HG02798 (cell line): Measurements from ENCODE around the gene PRSS56.

Experiments used
- ATAC-seq: cut with Tn5 transposase; IDR thresholded peaks from one replicate; pipeline ENCODE4 v1.9.1; 2021; ENCODE audit warnings: mild to moderate bottlenecking; ENCODE audit not compliant: unreplicated experiment, poor library complexity

The PRSS56 gene

DNA sequence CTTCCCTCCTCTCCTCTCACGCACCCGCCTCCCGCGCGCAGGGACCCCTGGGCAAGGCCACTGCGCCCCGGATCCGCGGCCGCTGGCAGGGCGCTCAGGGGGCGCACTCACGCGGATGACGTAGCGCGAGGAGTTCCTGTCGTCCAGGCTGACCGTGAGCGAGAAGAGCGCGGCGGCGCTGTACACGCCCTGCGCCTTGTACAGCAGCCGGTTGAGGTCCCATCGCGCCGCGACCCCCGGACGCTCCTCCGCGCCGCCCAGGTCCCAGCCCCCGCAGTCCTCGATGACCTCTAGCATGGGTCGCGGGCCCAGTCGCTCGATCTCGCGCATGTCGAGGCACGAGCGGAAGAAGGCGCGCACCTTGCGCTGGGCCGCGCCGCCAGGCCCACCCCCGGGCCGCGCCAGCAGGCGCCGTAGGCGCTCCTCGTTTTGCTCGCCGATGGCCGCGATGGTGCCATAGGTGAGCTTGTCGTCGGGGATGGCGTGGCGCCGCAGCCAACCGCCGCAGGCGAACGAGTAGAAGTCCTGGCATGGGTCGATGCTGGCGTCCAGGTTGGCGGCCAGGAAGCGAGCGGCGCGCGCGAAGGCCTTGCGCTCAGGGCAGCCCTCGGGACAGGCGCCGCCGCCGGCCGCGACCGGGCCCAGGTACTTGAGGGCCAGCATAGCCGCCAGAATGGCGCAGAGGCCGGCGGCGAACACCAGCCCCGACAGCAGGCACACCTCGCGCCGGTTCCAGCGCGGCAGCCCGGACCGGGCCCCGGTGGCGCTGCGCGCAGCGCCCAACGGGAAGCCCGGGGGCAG is 34.2 kb upstream of the PRSS56 start:
- ATAC-seq, result no peak

DNA sequence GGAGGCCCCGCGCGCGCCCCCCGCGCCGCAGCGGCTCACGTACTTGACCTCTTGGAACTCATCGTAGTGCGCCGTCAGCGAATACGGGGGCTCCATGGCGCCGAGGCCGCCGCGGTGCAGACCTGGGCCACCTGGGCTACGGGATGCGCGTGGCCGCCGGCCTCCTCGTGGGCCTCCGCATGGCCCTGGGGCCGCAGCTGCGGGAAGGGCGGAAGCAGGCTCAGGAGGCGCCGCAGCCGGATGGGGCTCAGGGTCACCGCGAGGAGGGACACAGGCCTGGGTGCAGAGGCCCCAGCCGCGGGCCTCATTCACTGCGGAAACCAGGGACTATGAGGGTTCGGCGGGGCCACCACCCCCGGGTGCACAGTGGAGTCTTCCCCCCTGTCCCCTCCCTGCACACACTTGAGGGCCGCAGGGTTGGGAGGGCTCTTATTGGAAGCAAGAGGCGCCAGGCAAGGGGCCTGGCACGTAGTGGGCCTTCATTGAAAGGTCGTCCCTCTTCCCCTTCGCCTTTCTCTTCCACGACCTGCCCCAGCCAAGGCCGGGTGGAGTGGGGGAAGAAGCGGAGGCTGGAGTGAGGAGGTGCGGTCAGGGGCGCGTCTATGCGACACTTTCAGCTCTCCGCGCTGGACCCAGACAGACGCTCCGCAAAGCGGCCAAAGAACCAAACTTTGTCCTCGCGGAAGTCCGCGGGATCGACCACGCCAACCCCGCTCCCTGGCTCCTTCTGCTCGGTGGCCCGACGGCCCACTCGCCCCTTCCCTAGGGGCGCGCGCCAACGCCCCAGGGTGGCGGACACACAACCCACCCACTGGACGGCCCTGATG is 33.4 kb upstream of the PRSS56 start:
- no peak for ATAC-seq

DNA sequence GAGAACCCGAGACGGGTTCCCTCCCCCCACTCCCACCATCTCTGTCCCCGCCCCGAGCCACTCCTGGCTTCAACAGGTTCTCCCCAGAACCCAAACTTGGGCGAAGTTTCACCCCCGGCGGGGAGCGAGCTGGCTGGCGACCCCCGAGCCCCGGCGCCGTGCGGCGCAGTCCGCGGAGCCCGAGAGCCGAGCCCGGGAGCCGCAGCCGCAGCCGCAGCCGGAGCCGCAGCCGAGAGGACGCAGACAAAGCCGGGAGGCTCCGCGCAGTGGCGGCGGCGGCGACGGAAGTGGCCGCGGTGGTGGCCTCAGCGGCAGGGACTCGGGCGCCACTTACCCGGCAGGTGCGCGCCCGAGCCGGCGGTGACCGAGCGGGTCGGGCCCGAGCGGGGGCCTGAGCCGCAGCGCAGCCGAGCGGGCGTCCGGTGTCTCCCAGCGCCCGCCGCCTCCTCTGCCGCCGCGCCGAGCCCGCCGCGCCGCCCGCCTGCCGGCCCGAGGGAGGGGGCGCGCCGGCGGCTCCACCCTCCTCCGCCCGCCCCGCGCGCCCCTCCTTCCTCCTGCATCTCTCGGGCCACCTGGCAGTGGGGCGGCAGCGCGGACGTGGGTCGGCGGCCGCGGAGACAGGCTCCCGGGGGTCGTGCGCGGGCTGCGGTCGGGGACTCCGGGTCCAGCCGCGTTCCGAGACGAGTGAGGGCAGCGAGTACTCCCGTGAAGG is 32.6 kb upstream of the PRSS56 start, which contains the start of gene ECEL1:
ECEL1 (minus strand) TSS at position 450 of the 712 bp plus-strand sequence. CDS start 1,181 bp downstream, outside the sequence.
- no peak for ATAC-seq

DNA sequence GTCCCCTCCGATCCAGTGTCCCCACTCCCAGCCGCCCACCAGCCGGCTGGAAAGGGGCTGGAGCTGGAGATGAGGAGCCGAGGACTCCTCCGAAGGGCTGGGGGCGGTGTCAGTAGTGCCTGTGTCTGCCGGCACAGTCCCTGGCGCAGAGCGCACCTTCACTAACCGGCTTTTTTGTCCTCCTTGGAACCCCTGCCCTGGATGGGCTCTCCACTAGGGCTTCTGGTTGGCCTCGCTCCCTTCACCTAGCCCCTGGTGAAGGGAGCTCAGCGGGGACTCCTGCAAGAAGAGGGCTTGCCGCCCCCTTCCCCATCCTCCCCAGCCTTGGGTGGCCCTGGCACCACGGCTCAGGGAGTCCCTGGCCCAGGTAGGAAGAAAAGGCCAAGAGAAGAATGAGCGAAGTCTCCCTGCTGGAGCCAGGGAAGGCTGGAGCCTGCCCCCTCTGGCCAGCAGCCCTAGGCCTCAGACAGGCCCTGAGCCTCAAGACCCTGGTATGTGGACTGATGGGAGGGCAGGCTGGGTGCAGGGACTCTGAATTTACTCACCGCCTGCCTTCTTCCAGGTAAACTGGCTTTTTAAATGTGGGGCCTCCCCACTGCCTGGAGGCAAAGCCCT is 32.0 kb upstream of the PRSS56 start:
- ATAC-seq, result no peak

DNA sequence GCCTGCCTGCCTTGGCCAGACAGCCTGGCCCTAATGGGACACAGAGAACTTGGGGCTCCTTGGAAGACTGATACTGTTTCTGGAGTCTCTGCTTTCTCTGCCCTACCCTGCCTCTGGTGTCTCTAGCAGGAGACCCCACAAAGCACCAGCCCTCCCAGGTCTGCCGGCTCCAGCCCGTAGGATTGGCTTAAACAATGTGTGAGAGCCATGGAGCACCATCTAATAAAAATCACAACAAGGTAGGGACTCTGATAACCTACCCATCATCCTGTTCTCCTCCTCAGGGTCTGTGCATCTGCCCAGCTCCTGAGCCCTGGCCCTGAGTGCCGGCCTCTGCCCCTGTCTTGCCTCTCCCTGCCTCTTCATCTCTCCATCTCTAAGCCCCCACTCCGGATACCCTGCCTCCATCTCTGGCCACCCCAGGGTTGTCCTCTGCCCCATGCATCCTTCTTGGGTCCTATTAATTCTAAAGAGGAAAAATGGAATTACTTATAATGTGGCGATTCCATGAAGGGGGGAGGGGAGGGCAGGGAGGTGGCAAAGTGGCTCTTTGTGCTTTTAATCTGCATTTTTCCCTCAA is 31.4 kb upstream of the PRSS56 start:
- no peak for ATAC-seq

DNA sequence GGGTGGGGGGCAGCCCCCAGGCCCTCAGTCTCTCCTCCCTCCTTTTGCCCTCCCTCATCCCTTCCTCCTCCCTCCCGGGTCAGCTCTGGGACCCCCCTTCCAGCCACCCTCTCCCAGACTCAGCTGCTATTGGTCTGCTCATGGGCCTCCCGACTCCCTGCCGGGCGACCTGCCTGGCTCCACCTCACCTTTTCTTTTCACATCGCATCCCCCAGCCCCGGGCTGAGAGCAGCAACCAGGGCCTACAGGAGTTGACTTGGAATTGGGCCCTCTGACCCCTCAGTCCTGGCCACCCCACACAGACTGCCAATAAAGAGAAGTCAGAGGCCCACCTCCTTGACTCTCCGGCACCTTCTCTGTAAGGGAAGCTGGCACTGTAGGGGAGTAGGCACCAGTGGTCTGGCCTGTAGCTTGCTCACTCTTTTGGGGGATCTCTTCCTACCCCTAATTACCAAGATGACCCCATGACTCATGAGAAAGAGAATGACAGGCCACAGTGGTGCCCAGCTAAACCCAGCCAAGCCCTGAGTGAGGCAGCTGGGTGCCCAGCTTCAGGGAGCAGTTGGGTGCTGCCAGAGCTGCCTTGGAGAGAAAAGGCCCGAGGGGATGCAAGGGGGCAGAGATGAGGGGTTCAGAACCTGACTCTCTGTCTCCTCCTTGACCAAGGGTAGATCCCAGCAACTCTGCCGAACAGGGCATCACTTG is 30.5 kb upstream of the PRSS56 start:
- ATAC-seq, result no peak

DNA sequence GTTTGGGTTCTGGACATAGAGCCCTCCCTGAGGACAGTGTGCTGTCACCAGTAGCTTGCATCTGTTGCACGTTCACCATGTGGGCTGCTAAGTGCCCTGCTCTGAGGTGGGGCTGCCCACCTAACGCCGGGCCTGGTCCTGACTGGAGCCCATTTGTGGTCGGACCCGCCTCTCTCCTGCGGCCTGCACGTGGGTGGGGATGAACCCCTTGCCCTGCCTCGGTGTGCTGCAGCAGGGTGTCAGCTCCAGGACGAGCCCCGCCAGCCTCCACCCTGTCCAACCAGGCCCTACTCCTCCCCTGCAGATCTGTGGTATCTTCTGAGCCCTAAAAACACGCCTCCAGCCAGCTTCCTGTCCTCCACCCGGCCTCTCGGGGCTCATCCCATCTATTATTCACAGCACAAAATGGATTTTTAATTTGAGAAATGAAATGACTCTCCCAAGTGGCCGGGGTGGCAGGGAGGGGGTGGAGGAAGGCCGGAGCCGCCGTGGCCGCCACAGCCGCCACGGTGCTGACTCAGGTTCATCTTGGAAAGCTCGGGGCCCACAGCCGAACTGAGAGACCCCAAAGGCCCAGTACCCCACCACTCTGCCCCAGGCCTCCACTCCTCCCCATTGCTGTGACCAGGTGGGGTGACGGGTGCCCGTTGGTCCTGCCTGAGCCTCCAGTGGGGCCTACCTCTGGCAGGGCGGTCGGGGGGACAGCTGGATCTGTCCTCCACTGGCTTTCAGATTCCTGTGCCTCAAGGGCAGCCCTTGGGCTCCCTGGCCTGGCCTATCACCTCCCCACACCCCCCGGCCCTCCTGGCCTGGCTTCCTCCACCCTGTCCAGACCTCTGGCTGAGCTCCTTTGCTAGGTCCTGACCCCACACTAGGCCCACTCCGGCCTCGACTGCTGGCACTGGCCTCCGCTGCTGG is 29.7 kb upstream of the PRSS56 start:
- no peak for ATAC-seq

DNA sequence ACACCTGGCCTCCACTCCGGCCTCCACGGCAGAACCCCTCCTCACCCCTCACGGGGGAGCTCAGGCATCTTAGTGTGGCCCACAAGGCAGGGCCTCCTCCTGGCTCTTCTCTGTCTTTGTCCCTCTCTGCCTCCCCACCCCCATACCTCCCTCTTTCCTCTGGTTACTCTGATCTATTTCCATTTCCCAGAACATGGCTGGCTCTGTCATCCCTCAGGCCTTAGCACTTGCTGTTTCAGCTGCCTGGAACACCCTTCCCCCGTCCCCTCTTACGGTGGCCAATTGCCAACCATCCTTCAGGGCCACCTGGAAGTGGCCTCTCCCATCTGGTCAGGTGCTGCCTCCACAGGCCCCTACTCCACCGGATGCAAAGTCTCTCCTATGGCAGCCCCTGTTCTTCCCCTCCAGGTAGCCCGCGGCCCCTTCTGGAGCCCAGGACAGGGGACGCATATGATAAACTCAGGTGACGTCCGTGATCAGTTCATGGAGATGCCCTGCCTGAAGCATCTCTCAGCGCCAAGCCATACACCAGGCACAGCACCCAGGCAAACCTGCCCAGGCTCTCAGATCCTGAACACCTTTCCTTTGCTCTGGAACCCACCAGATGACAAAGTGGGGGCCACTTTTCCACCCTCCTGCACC is 28.9 kb upstream of the PRSS56 start:
- ATAC-seq, result no peak

DNA sequence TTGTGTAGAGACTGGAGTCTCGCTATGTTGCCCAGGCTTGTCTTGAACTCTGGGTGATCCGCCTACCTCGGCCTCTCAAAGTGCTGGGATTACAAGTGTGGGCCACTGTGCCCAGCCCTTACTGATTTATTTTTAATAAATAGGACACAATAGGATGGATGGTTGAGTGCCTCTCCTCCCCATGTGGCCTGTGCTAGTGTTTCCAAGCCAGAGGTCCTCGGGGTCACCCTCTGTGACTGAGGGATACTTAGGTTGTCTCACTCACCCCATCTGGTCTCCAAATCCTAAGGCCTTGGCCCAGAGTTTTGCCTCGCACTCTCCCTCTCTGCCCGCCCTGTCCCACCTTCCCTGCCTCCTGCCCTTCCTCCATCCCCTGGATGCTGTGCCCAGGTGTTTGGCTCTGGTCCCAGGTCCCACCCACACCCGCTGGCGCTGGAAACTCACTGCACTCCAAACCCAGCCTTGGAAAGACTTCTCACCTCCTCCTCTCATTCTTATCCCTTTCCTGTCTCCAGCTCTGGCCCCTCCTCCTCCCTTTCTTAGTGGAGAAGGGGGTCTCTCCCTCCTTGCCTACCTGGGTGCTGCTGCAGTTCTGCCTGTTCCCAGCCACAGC is 27.8 kb upstream of the PRSS56 start:
- no peak for ATAC-seq

DNA sequence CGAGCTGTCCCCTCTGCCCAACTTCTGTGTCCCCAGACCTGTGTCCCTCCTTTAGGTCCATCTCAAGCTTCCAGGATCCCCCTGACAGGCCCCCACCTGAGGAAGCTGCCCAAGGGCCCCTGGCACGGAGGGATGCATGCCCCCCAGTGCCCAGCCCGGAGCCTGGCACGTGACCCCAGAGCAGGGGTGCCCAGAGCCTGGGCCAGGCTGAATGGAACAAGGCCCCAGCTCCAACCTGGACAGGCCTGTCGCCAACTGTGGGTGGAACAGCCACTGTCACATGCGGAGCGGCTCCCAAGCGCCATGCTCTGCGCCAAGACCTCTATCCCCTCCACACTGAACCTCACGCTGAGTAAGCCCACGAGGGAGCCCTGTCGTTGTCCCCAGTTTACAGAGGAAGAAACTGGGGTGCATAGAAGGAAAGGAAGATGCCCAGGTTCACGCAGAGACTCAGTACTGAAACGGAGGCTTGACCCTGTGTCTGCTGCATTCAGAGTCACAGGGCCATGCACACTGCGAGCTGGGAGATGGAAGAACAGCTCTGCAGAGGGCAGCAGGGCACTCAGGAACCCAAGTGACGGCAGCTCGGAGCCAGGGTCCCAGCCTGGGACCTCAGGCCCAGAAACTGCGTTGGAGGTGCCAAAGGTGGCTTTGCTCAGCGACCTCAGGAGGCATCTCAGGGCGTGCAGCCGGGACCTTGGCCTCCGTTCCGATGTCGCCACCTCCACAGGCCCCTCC is 27.1 kb upstream of the PRSS56 start:
- no peak for ATAC-seq

DNA sequence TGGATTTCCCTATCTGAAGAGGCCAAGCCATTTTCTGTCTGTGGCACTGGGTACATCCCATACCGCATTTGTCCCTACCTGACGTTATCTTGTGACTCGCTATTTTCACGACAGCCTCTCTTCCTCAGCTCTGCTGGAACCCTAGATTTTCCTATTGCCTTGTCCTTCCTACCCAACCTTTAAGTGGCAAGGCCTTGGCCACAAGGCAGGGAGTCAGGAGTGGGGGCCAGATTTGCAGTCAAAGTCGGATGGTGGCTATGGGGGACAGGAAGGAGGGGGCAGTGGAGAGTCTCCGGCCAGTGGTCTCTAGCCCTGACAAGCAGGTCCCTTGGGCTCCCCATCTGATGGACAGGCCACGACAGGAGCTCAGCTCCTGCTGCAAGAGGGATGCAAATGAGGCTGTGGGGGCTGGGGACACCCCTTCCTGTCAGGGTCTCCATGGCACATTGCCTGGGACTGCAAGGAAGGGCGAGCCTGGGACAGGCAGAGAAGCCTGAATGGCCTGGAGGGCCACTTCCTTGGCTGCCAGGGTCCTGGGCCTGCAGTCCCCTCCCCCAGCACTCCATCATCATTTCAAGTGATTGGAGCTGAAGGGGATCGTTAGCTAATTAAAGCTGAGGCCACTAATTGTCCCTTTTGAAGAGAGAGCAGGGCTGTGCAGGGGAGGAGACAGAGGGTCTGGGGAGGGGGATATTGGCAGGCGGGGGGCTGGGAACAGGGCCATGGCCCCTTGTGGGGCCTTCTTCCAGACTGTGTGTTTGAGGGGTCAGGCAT is 26.3 kb upstream of the PRSS56 start:
- no peak for ATAC-seq

DNA sequence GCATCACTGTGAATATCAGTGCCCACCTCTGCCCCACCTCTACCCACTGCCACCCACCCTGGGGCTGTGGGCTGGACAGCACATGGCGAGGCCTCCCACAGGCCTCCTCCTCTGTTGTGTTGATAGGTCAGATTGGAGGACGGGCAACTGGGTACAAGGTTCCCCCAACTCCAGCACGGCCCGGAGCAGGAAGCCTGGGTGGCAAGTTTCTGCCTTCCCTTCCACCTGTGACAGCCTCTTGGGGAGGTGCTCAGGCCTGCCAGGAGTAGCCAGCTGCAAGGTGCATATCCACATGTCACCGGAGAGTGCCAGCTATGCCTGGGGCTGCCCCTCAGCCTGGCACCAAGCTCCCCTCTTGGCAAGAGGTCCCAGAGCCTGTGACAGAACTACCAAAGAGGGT is 25.6 kb upstream of the PRSS56 start:
- no peak for ATAC-seq

DNA sequence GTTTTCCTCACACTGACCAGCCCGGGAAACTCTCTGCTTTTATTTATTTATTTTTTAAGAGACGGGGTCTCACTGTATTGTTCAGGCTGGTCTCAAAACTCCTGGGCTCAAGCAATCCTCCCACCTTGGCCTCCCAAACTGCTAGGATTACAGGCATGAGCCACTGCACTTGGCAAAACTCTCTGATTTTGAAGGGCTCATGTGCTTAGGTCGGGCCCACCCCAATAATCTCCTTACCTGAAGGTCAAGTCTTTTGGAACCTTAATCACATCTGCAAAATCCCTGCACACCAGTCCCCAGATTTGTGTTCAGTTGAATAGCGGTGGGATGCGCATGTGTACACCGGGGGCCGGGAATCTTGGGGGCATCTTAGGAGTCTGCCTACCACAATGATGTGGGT is 24.9 kb upstream of the PRSS56 start:
- no peak for ATAC-seq

DNA sequence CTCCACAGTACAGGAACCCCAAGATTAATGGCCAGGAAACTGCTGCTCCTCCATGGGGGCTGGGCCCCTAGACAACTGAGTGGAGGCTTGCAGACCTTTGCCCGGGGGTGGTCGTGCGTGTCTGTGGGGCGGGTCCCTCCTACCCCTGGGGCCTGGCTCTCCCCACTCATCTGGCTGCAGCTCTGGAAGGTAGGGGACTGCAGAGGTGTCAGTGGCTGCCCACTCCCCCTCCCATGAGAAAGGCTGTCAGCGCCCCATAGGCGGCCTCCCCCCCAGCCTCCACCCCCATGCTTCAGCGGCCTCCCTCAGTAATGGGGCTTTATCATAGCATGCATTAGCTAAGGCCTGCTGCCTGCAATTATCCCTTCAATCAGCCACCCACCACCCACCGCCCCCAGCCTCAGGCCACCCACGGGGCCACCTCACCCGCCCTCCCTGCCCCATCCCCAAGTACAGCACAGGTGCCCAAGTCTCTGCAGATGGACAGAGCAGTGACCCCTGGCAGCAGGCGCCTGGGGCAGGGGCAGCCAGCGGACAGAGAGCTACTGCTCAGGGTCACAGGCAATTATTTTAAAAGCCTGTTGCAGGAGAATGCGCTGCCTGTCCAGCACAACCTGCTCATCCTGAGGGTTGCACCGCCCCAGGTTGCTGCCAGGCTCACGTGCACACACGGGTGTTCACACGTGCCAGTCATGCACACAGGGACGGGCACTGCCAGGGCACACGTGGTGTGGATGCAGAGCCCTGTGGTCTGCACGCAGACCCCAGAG is 23.5 kb upstream of the PRSS56 start:
- no peak for ATAC-seq

DNA sequence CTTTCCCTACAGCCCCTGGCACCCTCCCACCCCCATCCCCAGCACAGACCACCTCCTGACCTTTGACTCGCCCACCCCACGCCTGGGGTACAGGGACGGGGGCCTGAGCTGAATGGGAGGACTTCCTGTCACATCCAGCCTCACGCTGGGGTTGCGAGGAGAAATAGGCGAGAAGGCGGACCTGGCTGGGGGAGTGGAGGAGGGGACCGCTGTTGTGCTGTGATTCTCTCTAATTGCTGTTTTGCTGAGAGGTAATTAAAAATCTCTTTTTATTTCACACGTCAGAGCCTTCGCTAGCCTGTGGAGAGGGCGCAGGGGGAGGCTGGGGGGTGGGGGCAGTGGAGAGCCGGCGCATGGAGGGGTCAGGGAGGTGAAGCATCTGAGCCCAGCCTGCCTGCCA is 22.8 kb upstream of the PRSS56 start:
- no peak for ATAC-seq

DNA sequence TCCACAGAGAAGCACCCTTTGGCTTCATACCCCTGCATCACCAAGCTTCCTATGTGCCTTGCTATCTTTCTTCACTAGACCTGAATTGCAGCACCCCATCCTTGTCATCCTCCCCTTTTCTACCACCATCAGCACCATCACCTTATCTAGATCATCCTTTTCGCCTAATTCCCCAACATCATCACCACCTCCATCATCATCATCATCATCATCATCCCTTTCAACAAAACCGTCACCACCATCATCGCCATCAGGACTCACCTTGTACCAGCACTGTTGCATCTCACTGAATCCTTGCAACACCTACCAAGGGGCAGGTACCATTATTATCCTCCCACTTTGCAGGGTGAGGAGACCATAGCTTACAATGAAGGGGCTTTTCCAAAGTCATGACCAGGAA is 21.7 kb upstream of the PRSS56 start:
- no peak for ATAC-seq
